Esophagus squamous epithelium (tissue), 5 donors: Measurements from ENCODE around the gene UROS. TPM values are rescaled to one million over a fixed set of nuclear protein-coding genes. Genes with fewer than 3 reads are reported as not detected.
A peak's percentile ranks its signal among the peaks of the same experiment; 100 is the strongest.

Experiments
- DNase-seq: peaks from one replicate; lab custom pipeline; 2025; lab: John Stamatoyannopoulos, UW
- H3K27ac ChIP-seq, 4 donors: fragments of 200-600 bp; sonication (generic); one replicate each; pipeline ENCODE4 v1.5.1; 2016 to 2019; ENCODE audit warnings: mild to moderate bottlenecking in 1 of 4
- H3K27me3 ChIP-seq, 4 donors: fragments of 200-600 bp; sonication (generic); 1 replicate in 3 of 4; 2 replicates in 1 of 4; pipeline versions ENCODE4 v1.5.1 to v1.6.0; 2017 to 2021; ENCODE audit warnings: antibody characterized with exemption in 1 of 4
- H3K36me3 ChIP-seq, 3 donors: fragments of 200-600 bp; sonication (generic); one replicate each; pipeline ENCODE4 v1.5.1; 2016 to 2019
- H3K4me1 ChIP-seq, 3 donors: fragments of 200-600 bp; sonication (generic); one replicate each; pipeline ENCODE4 v1.5.1; 2017 to 2019
- H3K4me3 ChIP-seq, 4 donors: fragments of 200-600 bp; sonication (generic); 1 replicate in 3 of 4; 2 replicates in 1 of 4; pipeline ENCODE4 v1.5.1; 2016 to 2019; ENCODE audit warnings: mild to moderate bottlenecking in 2 of 4, moderate library complexity in 1 of 4
- H3K9me3 ChIP-seq, 3 donors: fragments of 200-600 bp; sonication (generic); one replicate each; pipeline ENCODE4 v1.5.1; 2016 to 2019
- CTCF ChIP-seq, 6 experiments: fragments of 450-650 bp in 4 of 6; fragments of 200-600 bp in 2 of 6; sonication (generic) in 2 of 6; IDR thresholded peaks; one replicate each; pipeline ENCODE4 v1.5.1; 2016 to 2019; ENCODE audit warnings: antibody characterized with exemption in 6 of 6, mild to moderate bottlenecking in 4 of 6, moderate library complexity in 4 of 6
- POLR2A ChIP-seq, 4 donors: fragments of 450-650 bp; IDR thresholded peaks; one replicate each; pipeline ENCODE4 v1.6.1; 2017; ENCODE audit warnings: antibody characterized with exemption in 4 of 4, mild to moderate bottlenecking in 4 of 4, moderate library complexity in 3 of 4
- WGBS, 2 donors: methylation state at CpG; one replicate each; pipeline ENCODE4 v1.1.5; 2018; 5-methylcytosine and 5-hydroxymethylcytosine counted together
- intact Hi-C: fragments of 100-400 bp; cut with DNase I; formaldehyde crosslinking; loops from one replicate; pipeline ENCODE4 v1.15.0; 2022
- total RNA-seq, 4 donors: library from RNA; depleted of rRNA; stranded (reverse); fragments of >200 nt; gene quantifications; one replicate each; pipeline ENCODE4 v1.1.0, GENCODE V29; 2016
- donor health status: DM: yes; HTN: yes; CAD: no.

The UROS gene
- 10 to 100 TPM; 17.5 to 40.7 (median 23.8) TPM for total RNA-seq

- Histone ChIP-seq H3K36me3 (peaks cover 0 to 22% (median 0%) of the 10 kb centered on the region in 3 donors), H3K4me1 (peaks cover 16 to 43% (median 29%) of the 10 kb centered on the region in 3 donors), H3K9me3 (no peaks in the 10 kb centered on the region), H3K27me3 (no peaks in the 10 kb centered on the region), H3K4me3 (peak within 1 kb of the TSS; percentile 70 to 97 (median 84)), H3K27ac (peak within 1 kb of the TSS; percentile 87 to 93 (median 92))
- intact Hi-C loops: no loop called here
- DNase-seq: peak; percentile 54
- peak in 3 of 4 donors; percentile 14 to 52 (median 29) for TF ChIP-seq POLR2A (IDR thresholded peaks at IDR 0.05)
- peak in 2 of 6 experiments; percentile 2 to 34 for TF ChIP-seq CTCF (IDR thresholded peaks at IDR 0.05)
- WGBS, 2 donors: 0% methylated on average over 36 to 41 of the region's 74 CpGs
Observed at GRCh38 chr10:125822878-125823662, at the start of gene UROS, which contains the start of gene BCCIP. TSS of gene UROS (minus strand) at chr10:125823258. CDS start at chr10:125816499, 6,759 bp downstream. TSS of gene BCCIP (plus strand) at chr10:125823546. CDS start at chr10:125823558, 12 bp downstream.

GRCh38 chr10:125871338-125871737 lies 48.3 kb upstream of the UROS start:
- WGBS, 2 donors: 76 to 83% methylated on average over 4 of the region's 4 CpGs
- Histone ChIP-seq H3K27me3 (no peaks in the 10 kb centered on the region), H3K4me1 (peaks cover 0 to 9% (median 0%) of the 10 kb centered on the region in 3 donors), H3K9me3 (peaks cover 0 to 3% (median 0%) of the 10 kb centered on the region in 3 donors), H3K4me3 (no peak overlapping the region), H3K27ac (no peak overlapping the region), H3K36me3 (peaks cover 0 to 34% (median 5%) of the 10 kb centered on the region in 3 donors)
- intact Hi-C loops: no loop called here
- DNase-seq: no peak
- TF ChIP-seq POLR2A (IDR thresholded peaks at IDR 0.05): no peak
- no peak for TF ChIP-seq CTCF (IDR thresholded peaks at IDR 0.05)

- TF ChIP-seq CTCF (IDR thresholded peaks at IDR 0.05) (peak; percentile 26 to 94 (median 84)), POLR2A (IDR thresholded peaks at IDR 0.05) (no peak)
- Histone ChIP-seq H3K27me3 (no peaks in the 10 kb centered on the region), H3K27ac (no peak overlapping the region), H3K9me3 (no peaks in the 10 kb centered on the region), H3K4me1 (peaks cover 0 to 17% (median 0%) of the 10 kb centered on the region in 3 donors), H3K36me3 (peaks cover 0 to 30% (median 5%) of the 10 kb centered on the region in 3 donors), H3K4me3 (no peak overlapping the region)
- DNase-seq: no peak
- WGBS, 2 donors: 45 to 52% methylated on average over 7 of the region's 7 CpGs
- intact Hi-C loops: no loop called here
Observed at GRCh38 chr10:125868372-125868975, 45.4 kb upstream of the UROS start.

GRCh38 chr10:125866421-125867029 lies 43.5 kb upstream of the UROS start:
- WGBS, 2 donors: 86 to 90% methylated on average over 5 to 7 of the region's 7 CpGs
- H3K27me3 ChIP-seq: no peaks in the 10 kb centered on the region
- no peak overlapping the region for H3K4me3 ChIP-seq
- intact Hi-C loops: no loop called here
- peaks cover 0 to 17% (median 0%) of the 10 kb centered on the region in 3 donors for H3K4me1 ChIP-seq
- H3K36me3 ChIP-seq: peaks cover 0 to 35% (median 0%) of the 10 kb centered on the region in 3 donors
- H3K9me3 ChIP-seq: no peaks in the 10 kb centered on the region
- H3K27ac ChIP-seq: peak overlapping the region in 3 of 4 donors; percentile 32 to 56 (median 39)
- TF ChIP-seq POLR2A (IDR thresholded peaks at IDR 0.05) (no peak), CTCF (IDR thresholded peaks at IDR 0.05) (no peak)
- DNase-seq: no peak
